ENCODE measurements around the gene IGFN1.
"Not testable (repeated sequence)": the region's sequence is repeated elsewhere in the genome, so short reads cannot be mapped to it uniquely, and the experiment has no call there.

The IGFN1 gene

GRCh38 chr1:201252944-201253371 lies 62.3 kb downstream of the IGFN1 start:
- TF ChIP-seq CTCF (IDR thresholded peaks at IDR 0.05; ENCODE audit: borderline replicate concordance, insufficient read depth, low read depth, low read length) = no peak
- no peak overlapping the region for H3K4me3 ChIP-seq (ENCODE audit: low read depth, low read length)

- H3K4me3 ChIP-seq (ENCODE audit: low read depth, low read length) = no peak overlapping the region
- no peak for TF ChIP-seq CTCF (IDR thresholded peaks at IDR 0.05; ENCODE audit: borderline replicate concordance, insufficient read depth, low read depth, low read length)
Observed at GRCh38 chr1:201253411-201253810, 62.8 kb downstream of the IGFN1 start.

- no peak for TF ChIP-seq CTCF (IDR thresholded peaks at IDR 0.05; ENCODE audit: borderline replicate concordance, insufficient read depth, low read depth, low read length)
- no peak overlapping the region for H3K4me3 ChIP-seq (ENCODE audit: low read depth, low read length)
Observed at GRCh38 chr1:201253906-201254624, 63.4 kb downstream of the IGFN1 start.

GRCh38 chr1:201254625-201255478 lies 64.2 kb downstream of the IGFN1 start:
- no peak overlapping the region for H3K4me3 ChIP-seq (ENCODE audit: low read depth, low read length)
- TF ChIP-seq CTCF (IDR thresholded peaks at IDR 0.05; ENCODE audit: borderline replicate concordance, insufficient read depth, low read depth, low read length) = peak; percentile 97

- TF ChIP-seq CTCF (IDR thresholded peaks at IDR 0.05; ENCODE audit: borderline replicate concordance, insufficient read depth, low read depth, low read length) = no peak
Observed at GRCh38 chr1:201255479-201256362, 65.1 kb downstream of the IGFN1 start.

GRCh38 chr1:201258132-201258531 lies 67.5 kb downstream of the IGFN1 start:
- not testable (repeated sequence) for H3K4me3 ChIP-seq (ENCODE audit: low read depth, low read length)

More at GRCh38 chr1:201255479-201256362, 65.1 kb downstream of the IGFN1 start:
- no peak overlapping the region for H3K4me3 ChIP-seq (ENCODE audit: low read depth, low read length)

- H3K4me3 ChIP-seq (ENCODE audit: low read depth, low read length) = no peak overlapping the region
- TF ChIP-seq CTCF (IDR thresholded peaks at IDR 0.05; ENCODE audit: borderline replicate concordance, insufficient read depth, low read depth, low read length) = no peak
Observed at GRCh38 chr1:201258763-201259230, 68.2 kb downstream of the IGFN1 start.

Data from GM12875 (cell line).